D721Med (cell line): ENCODE measurements around the gene SPTB.

Experiments
- DNase-seq: peaks from one replicate; pipeline ENCODE4 v3.0.0; 2011; ENCODE audit warnings: low spot score; ENCODE audit not compliant: insufficient read length
- FAIRE-seq: peaks from 2 replicates; lab custom pipeline; 2011; peaks lifted over from hg19 to GRCh38; lab: Jason Lieb, UNC
- TF ChIP-seq, protein P1 (sequence below): IDR thresholded peaks from 2 replicates; pipeline ENCODE4 v1.5.1; 2012; ENCODE audit warnings: mild to moderate bottlenecking, control low read depth; ENCODE audit not compliant: insufficient read depth; ENCODE audit errors: missing control alignments

Gene SPTB

DNA sequence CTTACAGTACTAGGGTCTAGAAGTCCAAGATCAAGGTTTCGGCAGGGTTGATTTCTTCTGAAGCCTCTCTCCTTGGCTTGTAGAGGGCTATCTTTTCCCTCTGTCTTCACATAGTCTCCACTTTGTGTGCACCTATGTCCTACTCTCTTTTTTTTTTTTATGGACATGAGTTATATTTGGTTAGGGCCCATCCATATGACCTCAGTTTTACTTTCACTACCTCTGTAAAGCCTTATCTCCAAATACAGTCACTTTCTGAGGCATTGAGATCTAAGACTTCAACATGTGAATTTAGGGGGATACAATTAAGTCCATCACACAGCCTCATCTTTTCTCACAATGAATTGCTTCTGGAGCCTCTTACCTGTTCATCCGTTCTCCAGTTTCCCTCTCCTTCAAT, 5.9 kb upstream of the SPTB start:
- DNase-seq (no peak), FAIRE-seq (no peak)
- TF ChIP-seq, protein P1, sequence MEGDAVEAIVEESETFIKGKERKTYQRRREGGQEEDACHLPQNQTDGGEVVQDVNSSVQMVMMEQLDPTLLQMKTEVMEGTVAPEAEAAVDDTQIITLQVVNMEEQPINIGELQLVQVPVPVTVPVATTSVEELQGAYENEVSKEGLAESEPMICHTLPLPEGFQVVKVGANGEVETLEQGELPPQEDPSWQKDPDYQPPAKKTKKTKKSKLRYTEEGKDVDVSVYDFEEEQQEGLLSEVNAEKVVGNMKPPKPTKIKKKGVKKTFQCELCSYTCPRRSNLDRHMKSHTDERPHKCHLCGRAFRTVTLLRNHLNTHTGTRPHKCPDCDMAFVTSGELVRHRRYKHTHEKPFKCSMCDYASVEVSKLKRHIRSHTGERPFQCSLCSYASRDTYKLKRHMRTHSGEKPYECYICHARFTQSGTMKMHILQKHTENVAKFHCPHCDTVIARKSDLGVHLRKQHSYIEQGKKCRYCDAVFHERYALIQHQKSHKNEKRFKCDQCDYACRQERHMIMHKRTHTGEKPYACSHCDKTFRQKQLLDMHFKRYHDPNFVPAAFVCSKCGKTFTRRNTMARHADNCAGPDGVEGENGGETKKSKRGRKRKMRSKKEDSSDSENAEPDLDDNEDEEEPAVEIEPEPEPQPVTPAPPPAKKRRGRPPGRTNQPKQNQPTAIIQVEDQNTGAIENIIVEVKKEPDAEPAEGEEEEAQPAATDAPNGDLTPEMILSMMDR = no peak

DNA sequence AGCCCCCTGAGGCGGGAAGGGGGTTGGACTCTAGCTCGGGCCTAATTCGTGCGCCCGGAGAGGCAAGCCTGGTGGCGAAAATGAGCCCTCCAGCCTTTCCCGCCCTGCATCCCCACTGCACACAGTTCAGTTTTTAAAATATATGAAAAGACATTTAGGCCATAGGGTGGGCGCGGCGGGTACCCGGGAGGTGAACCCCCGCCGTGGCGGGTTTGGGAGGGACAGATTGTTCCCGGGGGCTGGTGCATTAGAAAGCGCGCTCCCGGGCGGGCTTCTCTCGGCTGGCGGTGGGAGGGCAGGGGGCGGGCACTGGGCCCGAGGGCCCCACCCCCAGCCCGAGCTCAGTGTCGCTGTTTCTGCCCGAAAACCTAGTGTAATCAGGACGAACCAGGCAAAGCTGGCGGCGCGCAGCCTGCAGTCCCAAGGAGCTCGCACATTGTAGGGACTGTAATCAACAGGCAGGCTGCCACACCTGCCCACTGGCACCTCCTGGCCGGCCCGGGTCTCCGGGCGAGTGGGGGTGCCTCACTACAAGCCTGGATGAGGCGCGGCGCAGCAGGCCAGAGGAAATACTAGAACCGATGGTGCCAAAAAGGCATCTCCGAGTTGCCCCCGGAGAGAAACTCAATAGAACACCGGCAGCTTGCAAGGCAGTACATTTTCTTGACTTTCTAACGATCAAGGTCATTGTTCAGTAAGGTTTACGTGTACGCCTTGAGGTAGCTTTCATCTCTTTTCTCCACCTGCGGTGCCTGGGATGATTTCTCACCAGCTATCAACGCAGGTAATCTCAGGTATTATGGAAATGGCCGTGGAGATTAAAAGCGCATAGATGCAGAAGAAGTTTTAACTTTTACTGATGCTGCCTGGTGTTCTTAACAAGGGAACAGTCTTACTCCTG, 764 bp upstream of the SPTB start:
- FAIRE-seq (no peak), DNase-seq (peak; percentile 58)
- TF ChIP-seq, protein P1 = no peak

DNA sequence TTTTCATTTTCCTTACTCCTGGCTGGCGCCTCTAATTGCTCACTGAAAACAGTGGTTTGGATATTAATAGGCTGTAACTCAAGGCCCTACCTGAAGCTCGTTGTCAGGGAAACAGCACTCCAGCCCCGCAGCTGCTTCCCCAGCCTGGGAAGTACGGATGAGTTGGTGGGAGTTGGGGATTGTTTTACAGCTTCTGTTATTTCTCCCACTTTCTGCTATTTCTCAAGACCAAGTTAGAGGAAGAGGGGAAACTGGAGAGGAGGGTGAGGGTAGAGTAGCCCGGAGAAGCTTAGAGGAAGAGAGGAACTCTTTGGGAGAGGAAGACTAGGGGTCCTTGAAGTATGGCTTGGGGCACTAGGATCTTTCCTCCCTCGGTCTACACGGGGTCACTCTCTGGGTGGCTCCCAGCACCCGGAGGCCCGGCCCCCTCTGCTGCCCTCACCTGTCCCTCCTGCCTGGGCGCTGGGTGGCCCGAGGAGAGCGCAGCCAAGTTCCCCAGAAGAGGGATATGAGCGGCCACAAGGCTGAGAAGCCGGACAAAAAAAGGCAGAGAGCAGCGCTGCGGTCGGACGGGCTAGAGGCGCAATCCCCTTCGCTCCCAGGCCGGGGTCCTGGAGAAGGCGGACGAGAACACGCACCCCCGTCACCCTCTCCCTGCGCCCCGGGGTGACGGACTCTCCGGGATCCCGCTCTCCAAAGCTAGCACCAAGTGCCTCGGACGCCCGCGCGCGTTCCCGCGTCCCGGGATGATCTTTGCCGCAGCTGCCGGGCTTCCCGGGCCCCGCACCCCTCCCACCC, 671 bp downstream of the SPTB start:
- FAIRE-seq (no peak), DNase-seq (no peak)
- TF ChIP-seq, protein P1 = no peak

DNA sequence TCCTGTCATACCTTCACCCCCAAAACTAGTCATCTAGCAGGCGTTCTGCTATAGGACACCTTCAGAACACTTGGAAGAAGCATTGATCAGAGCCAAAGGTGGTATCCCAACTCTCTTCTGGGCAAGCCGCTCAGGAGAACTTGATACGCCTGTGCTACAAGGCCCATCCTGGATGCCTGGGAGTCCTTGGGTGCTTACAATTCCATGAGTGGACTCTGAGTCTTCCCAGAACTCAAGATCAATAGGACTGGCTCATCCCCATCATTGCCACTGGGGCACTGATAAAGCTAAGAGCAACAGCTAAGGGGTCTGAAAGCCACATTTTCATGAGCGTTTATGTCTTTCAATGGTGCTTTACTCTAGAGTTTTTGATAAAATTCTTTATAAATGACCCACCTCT, 1.9 kb downstream of the SPTB start:
- DNase-seq (no peak), FAIRE-seq (no peak)
- TF ChIP-seq, protein P1 = no peak

DNA sequence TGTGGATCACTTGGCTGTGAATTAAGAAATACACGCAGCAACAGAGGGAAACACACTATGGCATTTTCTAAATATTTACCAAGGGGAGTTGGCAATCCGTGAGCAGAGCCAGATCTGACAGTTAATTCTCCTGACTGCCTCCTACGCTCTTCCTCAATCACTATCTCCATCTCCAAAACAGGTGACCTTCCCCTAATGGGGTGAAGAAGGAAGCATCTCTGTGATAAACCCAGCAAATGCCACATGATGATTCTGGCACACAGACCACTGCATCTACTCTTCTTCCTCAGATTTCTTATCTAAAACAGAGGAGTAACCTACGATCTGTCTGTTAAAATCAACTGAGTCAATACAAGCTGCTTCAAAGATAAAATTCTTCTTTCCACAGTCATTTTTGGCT, 4.4 kb downstream of the SPTB start:
- TF ChIP-seq, protein P1 = no peak
- DNase-seq (no peak), FAIRE-seq (no peak)

DNA sequence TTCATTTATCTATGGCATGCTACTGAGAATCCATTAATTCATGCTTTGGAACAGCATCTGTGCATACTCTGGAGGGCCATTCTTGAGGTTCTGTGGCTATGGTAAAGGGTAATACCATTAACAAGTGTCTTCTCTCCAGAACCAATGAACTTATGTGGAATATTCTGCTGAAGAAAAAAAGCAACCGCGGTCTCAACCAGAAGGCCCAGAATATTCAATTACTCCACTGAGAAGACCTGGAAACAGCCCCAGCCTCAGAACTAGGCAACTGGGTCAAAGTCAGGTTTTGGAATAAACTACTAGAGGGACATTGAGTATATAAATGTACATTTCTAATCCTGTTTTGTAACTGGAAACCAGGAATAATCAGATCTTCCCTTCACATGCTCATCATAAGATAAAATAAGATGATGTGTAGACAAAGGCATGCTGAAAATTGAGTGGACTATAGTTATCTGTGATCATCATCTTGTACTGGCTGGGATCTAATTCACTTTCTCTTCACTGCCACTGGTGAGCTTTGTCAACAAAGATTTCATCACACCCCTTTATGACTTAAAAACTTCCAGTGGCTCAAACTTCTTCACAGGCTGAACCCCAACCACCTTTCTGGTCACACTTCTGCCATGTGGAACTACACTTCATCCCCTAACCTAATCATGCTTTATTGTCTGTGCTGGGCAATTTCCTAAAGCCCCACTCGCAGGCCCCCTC, 6.0 kb downstream of the SPTB start:
- TF ChIP-seq, protein P1 = no peak
- FAIRE-seq (no peak), DNase-seq (no peak)
